ENCODE results near the gene NUP42. TPM values are rescaled to one million over a fixed set of nuclear protein-coding genes. Genes with fewer than 3 reads are reported as not detected.

Gene NUP42
- total RNA-seq, 1 experiment from 2014 or later: 30.3 TPM

GRCh38 chr7:23242935-23243334 is 61.1 kb downstream of the NUP42 start:
- DNase-seq (ENCODE audit: low read depth, low spot score) (no peak), ATAC-seq (no peak)
- no TSS peak for BruUV-seq (replicated peaks)
- Histone ChIP-seq H3K36me3 (ENCODE audit: control insufficient read depth, insufficient read depth, low read length) (no peaks in the 10 kb centered on the region), H3K4me1 (ENCODE audit: control insufficient read depth, insufficient read depth, low read length) (peaks cover 5% of the 10 kb centered on the region; the same call in 1 of the 2 replicates), H3K27me3 (ENCODE audit: control insufficient read depth, insufficient read depth, low read length) (0 out of 2 replicates have a peak, but pooled peaks cover 2% of the 10 kb centered on the region), H3K27ac (ENCODE audit: low read length) (no peak overlapping the region), H3K9me3 (ENCODE audit: control insufficient read depth, insufficient read depth, low read depth, low read length) (no peaks in the 10 kb centered on the region), H3K4me3 (ENCODE audit: low read depth in 2 of 2, low read length in 2 of 2) (no peak overlapping the region)
- ChIA-PET POLR2A (no interaction called here), CTCF (no interaction called here)
- TF ChIP-seq POLR2AphosphoS5 (IDR thresholded peaks at IDR 0.05; ENCODE audit: low read depth, low read length) (no peak), CTCF (IDR thresholded peaks at IDR 0.05) (no peak), REST (IDR thresholded peaks at IDR 0.05; ENCODE audit: insufficient read depth in 1 of 2, low read depth in 2 of 2, low read length in 1 of 2) (no peak), SIN3A (IDR thresholded peaks at IDR 0.05; ENCODE audit: borderline replicate concordance, insufficient read depth, low read depth, low read length) (no peak), TCF7L2 (IDR thresholded peaks at IDR 0.05; ENCODE audit: low read depth, low read length) (no peak)
- intact Hi-C loops (cut with micrococcal nuclease; ENCODE audit: unreplicated experiment) (no loop called here), in situ Hi-C loops (cut with HindIII; ENCODE audit: low pct_unique_long_range_greater_than_20kb, low sequenced_read_pairs) (no loop called here)

GRCh38 chr7:23246555-23246954 is 64.7 kb downstream of the NUP42 start, which contains the start of gene GPNMB:
TSS of gene GPNMB (plus strand) at chr7:23246775. CDS start at chr7:23246858, 83 bp downstream.
- ATAC-seq (no peak), DNase-seq (ENCODE audit: low read depth, low spot score) (no peak)
- TF ChIP-seq TCF7L2 (IDR thresholded peaks at IDR 0.05; ENCODE audit: low read depth, low read length) (no peak), SIN3A (IDR thresholded peaks at IDR 0.05; ENCODE audit: borderline replicate concordance, insufficient read depth, low read depth, low read length) (no peak), REST (IDR thresholded peaks at IDR 0.05; ENCODE audit: insufficient read depth in 1 of 2, low read depth in 2 of 2, low read length in 1 of 2) (no peak), POLR2AphosphoS5 (IDR thresholded peaks at IDR 0.05; ENCODE audit: low read depth, low read length) (no peak), CTCF (IDR thresholded peaks at IDR 0.05) (no peak)
- BruUV-seq (replicated peaks): no TSS peak
- H3K4me1 ChIP-seq (ENCODE audit: control insufficient read depth, insufficient read depth, low read length): peaks cover 5% of the 10 kb centered on the region; the same call in 1 of the 2 replicates
- peaks cover 5% of the 10 kb centered on the region; the same call in 1 of the 2 replicates for H3K27me3 ChIP-seq (ENCODE audit: control insufficient read depth, insufficient read depth, low read length)
- no peaks in the 10 kb centered on the region for H3K36me3 ChIP-seq (ENCODE audit: control insufficient read depth, insufficient read depth, low read length)
- peak within 1 kb of the TSS in 1 of 2 experiments; percentile 2; a peak in 1 of 4 replicates for H3K4me3 ChIP-seq (ENCODE audit: low read depth in 2 of 2, low read length in 2 of 2)
- CTCF ChIA-PET: interaction anchor here (1.5 kb wide), 1 partner anchor 27 kb away, joined by 3 read pairs; no protein-coding TSS in a partner anchor
- no peak within 1 kb of the TSS for H3K27ac ChIP-seq (ENCODE audit: low read length)
- peaks cover 2% of the 10 kb centered on the region; the same call in 1 of the 2 replicates for H3K9me3 ChIP-seq (ENCODE audit: control insufficient read depth, insufficient read depth, low read depth, low read length)
- in situ Hi-C loops (cut with HindIII; ENCODE audit: low pct_unique_long_range_greater_than_20kb, low sequenced_read_pairs): no loop called here
- intact Hi-C loops (cut with micrococcal nuclease; ENCODE audit: unreplicated experiment): no loop called here
- POLR2A ChIA-PET: no interaction called here
